HL-60 (cell line): Measurements from ENCODE around the gene NUP43.

ENCODE experiments used
- DNase-seq, 2 experiments: peaks; one replicate each; pipeline ENCODE4 v3.0.0-alpha.2; 2010 to 2020; ENCODE audit warnings: low read depth in 1 of 2, low spot score in 1 of 2
- H3K27ac ChIP-seq: fragments of 250-450 bp; sonication (Bioruptor Pico); replicated peaks from 2 replicates; pipeline ENCODE4 v1.5.1; 2020; ENCODE audit warnings: mild to moderate bottlenecking, moderate library complexity
- H3K27me3 ChIP-seq: fragments of 250-450 bp; sonication (Bioruptor Pico); 2 replicates; pipeline ENCODE4 v1.5.1; 2021; ENCODE audit warnings: mild to moderate bottlenecking, moderate library complexity; ENCODE audit not compliant: insufficient read depth, poor library complexity, severe bottlenecking
- H3K4me3 ChIP-seq: replicated peaks from 2 replicates; pipeline ENCODE4 v1.5.1; 2011; ENCODE audit warnings: mild to moderate bottlenecking, control low read depth, low read length; ENCODE audit not compliant: insufficient read depth
- GABPA ChIP-seq: IDR thresholded peaks from 2 replicates; pipeline ENCODE4 v1.6.1; 2012; ENCODE audit warnings: low read depth
- POLR2AphosphoS5 ChIP-seq: IDR thresholded peaks from 2 replicates; pipeline ENCODE4 v1.6.1; 2012; ENCODE audit warnings: low read depth
- SPI1 ChIP-seq: IDR thresholded peaks from 2 replicates; pipeline ENCODE4 v1.6.1; 2012; ENCODE audit warnings: low read depth, mild to moderate bottlenecking, borderline replicate concordance
- TF ChIP-seq, protein P1 (sequence below): IDR thresholded peaks from one replicate; pipeline ENCODE4 v1.5.1; 2011; ENCODE audit warnings: low read length, control low read depth, inconsistent platforms; ENCODE audit not compliant: insufficient read depth
- TF ChIP-seq, protein P2 (sequence below): IDR thresholded peaks from 2 replicates; pipeline ENCODE4 v1.6.1; 2012; ENCODE audit warnings: low read depth; ENCODE audit not compliant: insufficient replicate concordance

NUP43 gene

DNA sequence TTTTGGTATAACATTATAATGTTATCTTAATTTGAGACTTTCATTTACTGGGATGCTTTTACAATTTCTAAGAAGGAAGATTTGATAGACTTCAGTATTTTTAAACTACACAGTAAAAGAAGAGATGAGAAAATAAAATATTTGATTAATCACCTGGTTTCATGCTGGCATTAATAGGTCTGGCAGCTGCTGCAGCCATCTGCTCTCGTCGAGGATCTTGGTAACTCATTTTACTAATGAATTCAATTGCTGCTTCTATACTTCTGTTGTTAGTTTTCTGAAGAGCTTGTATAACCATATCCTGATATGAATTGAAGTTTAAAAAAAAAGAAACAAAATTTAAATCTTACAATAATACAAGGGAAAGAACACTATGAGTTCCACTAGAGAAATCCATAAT is 51.4 kb downstream of the NUP43 start:
- no peak for DNase-seq
- H3K4me3 ChIP-seq, result no peak overlapping the region
- H3K27me3 ChIP-seq, result no peaks in the 10 kb centered on the region
- TF ChIP-seq POLR2AphosphoS5 (no peak), SPI1 (no peak), GABPA (no peak)
- TF ChIP-seq, protein P1, sequence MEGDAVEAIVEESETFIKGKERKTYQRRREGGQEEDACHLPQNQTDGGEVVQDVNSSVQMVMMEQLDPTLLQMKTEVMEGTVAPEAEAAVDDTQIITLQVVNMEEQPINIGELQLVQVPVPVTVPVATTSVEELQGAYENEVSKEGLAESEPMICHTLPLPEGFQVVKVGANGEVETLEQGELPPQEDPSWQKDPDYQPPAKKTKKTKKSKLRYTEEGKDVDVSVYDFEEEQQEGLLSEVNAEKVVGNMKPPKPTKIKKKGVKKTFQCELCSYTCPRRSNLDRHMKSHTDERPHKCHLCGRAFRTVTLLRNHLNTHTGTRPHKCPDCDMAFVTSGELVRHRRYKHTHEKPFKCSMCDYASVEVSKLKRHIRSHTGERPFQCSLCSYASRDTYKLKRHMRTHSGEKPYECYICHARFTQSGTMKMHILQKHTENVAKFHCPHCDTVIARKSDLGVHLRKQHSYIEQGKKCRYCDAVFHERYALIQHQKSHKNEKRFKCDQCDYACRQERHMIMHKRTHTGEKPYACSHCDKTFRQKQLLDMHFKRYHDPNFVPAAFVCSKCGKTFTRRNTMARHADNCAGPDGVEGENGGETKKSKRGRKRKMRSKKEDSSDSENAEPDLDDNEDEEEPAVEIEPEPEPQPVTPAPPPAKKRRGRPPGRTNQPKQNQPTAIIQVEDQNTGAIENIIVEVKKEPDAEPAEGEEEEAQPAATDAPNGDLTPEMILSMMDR, result no peak
- TF ChIP-seq, protein P2, sequence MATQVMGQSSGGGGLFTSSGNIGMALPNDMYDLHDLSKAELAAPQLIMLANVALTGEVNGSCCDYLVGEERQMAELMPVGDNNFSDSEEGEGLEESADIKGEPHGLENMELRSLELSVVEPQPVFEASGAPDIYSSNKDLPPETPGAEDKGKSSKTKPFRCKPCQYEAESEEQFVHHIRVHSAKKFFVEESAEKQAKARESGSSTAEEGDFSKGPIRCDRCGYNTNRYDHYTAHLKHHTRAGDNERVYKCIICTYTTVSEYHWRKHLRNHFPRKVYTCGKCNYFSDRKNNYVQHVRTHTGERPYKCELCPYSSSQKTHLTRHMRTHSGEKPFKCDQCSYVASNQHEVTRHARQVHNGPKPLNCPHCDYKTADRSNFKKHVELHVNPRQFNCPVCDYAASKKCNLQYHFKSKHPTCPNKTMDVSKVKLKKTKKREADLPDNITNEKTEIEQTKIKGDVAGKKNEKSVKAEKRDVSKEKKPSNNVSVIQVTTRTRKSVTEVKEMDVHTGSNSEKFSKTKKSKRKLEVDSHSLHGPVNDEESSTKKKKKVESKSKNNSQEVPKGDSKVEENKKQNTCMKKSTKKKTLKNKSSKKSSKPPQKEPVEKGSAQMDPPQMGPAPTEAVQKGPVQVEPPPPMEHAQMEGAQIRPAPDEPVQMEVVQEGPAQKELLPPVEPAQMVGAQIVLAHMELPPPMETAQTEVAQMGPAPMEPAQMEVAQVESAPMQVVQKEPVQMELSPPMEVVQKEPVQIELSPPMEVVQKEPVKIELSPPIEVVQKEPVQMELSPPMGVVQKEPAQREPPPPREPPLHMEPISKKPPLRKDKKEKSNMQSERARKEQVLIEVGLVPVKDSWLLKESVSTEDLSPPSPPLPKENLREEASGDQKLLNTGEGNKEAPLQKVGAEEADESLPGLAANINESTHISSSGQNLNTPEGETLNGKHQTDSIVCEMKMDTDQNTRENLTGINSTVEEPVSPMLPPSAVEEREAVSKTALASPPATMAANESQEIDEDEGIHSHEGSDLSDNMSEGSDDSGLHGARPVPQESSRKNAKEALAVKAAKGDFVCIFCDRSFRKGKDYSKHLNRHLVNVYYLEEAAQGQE, result no peak
- no peak overlapping the region for H3K27ac ChIP-seq

DNA sequence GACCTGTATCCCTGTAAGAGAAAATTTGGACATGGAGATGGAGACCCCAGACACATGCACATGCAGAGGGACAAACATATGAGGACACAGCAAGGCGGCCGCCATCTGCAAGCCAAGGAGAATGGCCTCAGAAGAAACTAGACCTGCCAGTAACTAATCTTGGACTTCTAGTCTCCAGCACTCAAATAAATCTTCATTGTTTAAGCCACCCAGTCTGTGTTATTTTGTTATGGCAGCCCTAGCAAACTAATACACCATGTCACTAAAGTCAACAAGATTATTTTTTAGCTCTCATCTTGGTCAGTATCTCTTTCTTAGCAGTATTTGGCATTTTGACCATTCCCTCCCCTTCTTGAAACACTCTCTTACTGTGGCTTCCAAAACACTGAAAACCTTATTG is 55.1 kb downstream of the NUP43 start:
- Histone ChIP-seq H3K27ac (no peak overlapping the region), H3K4me3 (no peak overlapping the region), H3K27me3 (no peaks in the 10 kb centered on the region)
- TF ChIP-seq GABPA (no peak), SPI1 (no peak), POLR2AphosphoS5 (no peak)
- TF ChIP-seq, protein P2, result no peak
- no peak for DNase-seq

DNA sequence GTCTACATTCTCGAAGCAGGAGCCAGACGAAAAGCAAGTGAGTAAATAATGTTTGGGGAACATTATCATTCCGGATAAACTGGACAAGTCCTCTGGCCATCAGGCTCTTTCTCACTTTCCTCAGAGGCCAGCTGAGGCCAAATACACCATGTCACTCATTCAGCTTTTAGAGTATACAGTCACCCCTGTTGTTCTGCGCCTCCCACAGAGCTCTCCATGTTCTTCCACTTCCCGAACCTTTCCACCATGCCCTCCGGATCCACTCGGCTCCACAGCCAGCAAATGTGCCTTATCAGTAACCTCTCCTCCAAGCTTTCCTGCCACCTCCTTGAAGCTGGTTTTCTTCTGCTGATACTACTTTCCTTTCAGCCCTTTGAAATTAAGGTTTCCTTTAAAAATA is 60.1 kb downstream of the NUP43 start:
- no peak for TF ChIP-seq POLR2AphosphoS5
- no peak for TF ChIP-seq SPI1
- TF ChIP-seq GABPA, result no peak
- TF ChIP-seq, protein P2, result no peak
- TF ChIP-seq, protein P1, result no peak
- no peak overlapping the region for H3K4me3 ChIP-seq
- H3K27me3 ChIP-seq, result no peaks in the 10 kb centered on the region
- H3K27ac ChIP-seq, result no peak overlapping the region
- DNase-seq, result no peak
